GM12892 (cell line): ENCODE data around the gene TBC1D5.

Source experiments
- POLR2A ChIP-seq: IDR thresholded peaks from 2 replicates; pipeline ENCODE4 v1.6.1; 2011; ENCODE audit warnings: low read depth, low read length, control low read depth
- POLR2AphosphoS5 ChIP-seq: IDR thresholded peaks from 2 replicates; pipeline ENCODE4 v1.6.1; 2011; ENCODE audit warnings: low read depth, low read length, control low read depth

DNA sequence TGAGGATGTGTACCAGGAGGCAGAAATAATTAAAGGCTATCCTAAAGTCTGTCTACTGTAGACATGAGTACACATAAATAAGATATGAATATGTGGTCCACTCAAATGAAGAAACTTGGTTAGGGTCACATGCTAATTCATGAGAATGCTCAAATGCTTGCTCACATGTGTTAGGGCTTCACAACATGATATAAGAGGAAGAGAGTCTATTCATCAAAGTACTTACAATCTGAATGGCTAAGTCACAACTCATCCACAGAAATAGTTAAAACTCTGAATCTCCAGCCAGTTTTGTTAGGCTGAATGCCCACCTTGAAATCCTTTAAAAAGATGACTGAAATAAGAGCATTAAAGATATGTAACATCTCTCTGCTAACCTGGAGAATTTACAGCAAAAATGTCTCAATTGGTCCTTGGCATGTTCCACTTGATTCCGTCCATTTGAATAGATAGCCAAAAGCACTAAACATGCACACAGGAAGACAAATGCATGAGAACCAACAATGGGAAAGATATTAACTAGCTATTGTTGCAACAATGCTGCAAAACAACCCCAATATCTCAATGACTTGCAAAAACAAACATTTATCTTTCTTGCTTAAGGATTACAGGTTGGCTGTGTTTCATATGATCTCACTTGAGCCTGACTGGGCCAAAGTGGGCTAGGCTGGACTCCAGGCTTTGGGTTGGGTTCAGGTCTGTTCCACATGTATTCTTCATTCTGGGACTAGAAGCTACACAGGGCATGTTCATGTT, 10.6 kb upstream of the TBC1D5 start:
- TF ChIP-seq POLR2A (no peak), POLR2AphosphoS5 (no peak)
